Activated B cell treated with CpG ODN at 0.5 μM for 24 hours (primary cell): ENCODE measurements around the gene ADGRF5. TPM values are rescaled to one million over a fixed set of nuclear protein-coding genes. Genes with fewer than 3 reads are reported as not detected.

Source experiments
- ATAC-seq: fragments of 200-7000 bp; cut with Tn5 transposase; one replicate; pipeline ENCODE4 v1.10.0; 2021; ENCODE audit warnings: low read depth, mild to moderate bottlenecking, moderate library complexity
- CTCF ChIA-PET: fragments of 350-600 bp; sonication (Branson Sonifier 250); formaldehyde crosslinking; loops from one replicate; lab custom pipeline; 2021; ENCODE audit warnings: antibody characterized with exemption; lab: Charles Lee
- POLR2A ChIA-PET: fragments of 350-600 bp; sonication (Branson Sonifier 250); formaldehyde crosslinking; loops from one replicate; lab custom pipeline; 2021; ENCODE audit warnings: antibody characterized with exemption; lab: Charles Lee
- DNase-seq: peaks from one replicate; pipeline ENCODE4 v3.0.0; 2022
- H3K27ac Mint-ChIP-seq: one replicate; pipeline ENCODE4 v1.8.0; 2020; ENCODE audit warnings: mixed read lengths
- H3K27me3 Mint-ChIP-seq: one replicate; pipeline ENCODE4 v1.8.0; 2021; ENCODE audit warnings: mixed read lengths
- H3K36me3 Mint-ChIP-seq: one replicate; pipeline ENCODE4 v1.8.0; 2021; ENCODE audit warnings: low read depth, mixed read lengths
- H3K4me1 Mint-ChIP-seq: one replicate; pipeline ENCODE4 v1.8.0; 2021; ENCODE audit warnings: mixed read lengths
- H3K4me3 Mint-ChIP-seq: one replicate; pipeline ENCODE4 v1.8.0; 2020; ENCODE audit warnings: mild to moderate bottlenecking, mixed read lengths
- H3K9me3 Mint-ChIP-seq: one replicate; pipeline ENCODE4 v1.8.0; 2020; ENCODE audit warnings: mixed read lengths
- CTCF ChIP-seq: fragments of 200-600 bp; IDR thresholded peaks from one replicate; pipeline ENCODE4 v1.8.0; 2022; ENCODE audit warnings: antibody characterized with exemption, mild to moderate bottlenecking
- intact Hi-C: fragments of 100-400 bp; cut with micrococcal nuclease; formaldehyde crosslinking; loops from one replicate; pipeline ENCODE4 v1.15.1; 2024
- total RNA-seq: library from RNA; stranded (reverse); gene quantifications from 2 replicates; pipeline ENCODE4 v1.2.3, GENCODE V29; 2022

Gene ADGRF5
- total RNA-seq = not detected in 2 replicates

- no peaks in the 10 kb centered on the region for H3K4me1 Mint-ChIP-seq
- intact Hi-C loops = no loop called here
- CTCF ChIA-PET = no interaction called here
Observed at GRCh38 chr6:46921731-46922130, at the start of gene ADGRF5. ADGRF5 (minus strand) TSS chr6:46921938; CDS start chr6:46906762, 15,176 bp downstream.

GRCh38 chr6:46969206-46969605 lies 47.5 kb upstream of the ADGRF5 start:
- POLR2A ChIA-PET = no interaction called here
- peaks cover 2% of the 10 kb centered on the region for H3K27me3 Mint-ChIP-seq
- H3K27ac Mint-ChIP-seq = no peak overlapping the region
- no peaks in the 10 kb centered on the region for H3K36me3 Mint-ChIP-seq
- no peaks in the 10 kb centered on the region for H3K4me1 Mint-ChIP-seq
- H3K4me3 Mint-ChIP-seq = no peak overlapping the region
- DNase-seq = no peak
- no peak for ATAC-seq
- CTCF ChIA-PET = no interaction called here
- TF ChIP-seq CTCF = no peak
- intact Hi-C loops = no loop called here
- H3K9me3 Mint-ChIP-seq = no peaks in the 10 kb centered on the region

More at GRCh38 chr6:46921731-46922130, at the start of gene ADGRF5:
- H3K36me3 Mint-ChIP-seq = no peaks in the 10 kb centered on the region
- no peak within 1 kb of the TSS for H3K4me3 Mint-ChIP-seq
- no peak for DNase-seq
- H3K9me3 Mint-ChIP-seq = no peaks in the 10 kb centered on the region
- no peak within 1 kb of the TSS for H3K27ac Mint-ChIP-seq
- no peak for TF ChIP-seq CTCF
- ATAC-seq = no peak
- no peaks in the 10 kb centered on the region for H3K27me3 Mint-ChIP-seq
- POLR2A ChIA-PET = no interaction called here

DNA sequence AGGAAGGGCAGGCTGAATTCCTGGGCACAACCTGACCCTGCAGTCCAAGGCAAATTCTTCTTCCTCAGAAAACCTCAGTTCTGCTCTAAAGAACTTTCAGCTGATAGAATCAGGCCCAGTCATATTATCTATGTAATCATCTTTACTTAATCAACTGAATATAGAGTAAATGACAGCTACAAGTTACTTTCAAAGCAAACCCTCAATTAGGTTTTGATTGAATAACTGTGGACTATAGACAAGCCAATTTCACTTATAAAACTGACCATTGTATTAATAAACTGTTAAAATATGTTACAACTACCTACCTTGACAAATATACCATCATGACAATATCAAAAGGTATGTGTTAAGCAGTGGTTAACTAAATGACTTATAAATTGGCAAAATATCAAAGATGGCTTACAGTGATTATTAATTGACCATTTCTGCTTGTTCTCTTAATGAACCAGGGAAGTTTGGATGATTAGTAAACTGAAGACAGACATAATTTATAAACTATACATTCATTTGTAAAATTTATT lies 46.1 kb upstream of the ADGRF5 start:
- H3K27me3 Mint-ChIP-seq = no peaks in the 10 kb centered on the region
- POLR2A ChIA-PET = no interaction called here
- no peak for ATAC-seq
- CTCF ChIA-PET = no interaction called here
- no peak for TF ChIP-seq CTCF
- intact Hi-C loops = no loop called here
- H3K4me1 Mint-ChIP-seq = no peaks in the 10 kb centered on the region
- H3K36me3 Mint-ChIP-seq = no peaks in the 10 kb centered on the region
- DNase-seq = no peak
- no peak overlapping the region for H3K27ac Mint-ChIP-seq
- H3K9me3 Mint-ChIP-seq = no peaks in the 10 kb centered on the region
- H3K4me3 Mint-ChIP-seq = no peak overlapping the region

DNA sequence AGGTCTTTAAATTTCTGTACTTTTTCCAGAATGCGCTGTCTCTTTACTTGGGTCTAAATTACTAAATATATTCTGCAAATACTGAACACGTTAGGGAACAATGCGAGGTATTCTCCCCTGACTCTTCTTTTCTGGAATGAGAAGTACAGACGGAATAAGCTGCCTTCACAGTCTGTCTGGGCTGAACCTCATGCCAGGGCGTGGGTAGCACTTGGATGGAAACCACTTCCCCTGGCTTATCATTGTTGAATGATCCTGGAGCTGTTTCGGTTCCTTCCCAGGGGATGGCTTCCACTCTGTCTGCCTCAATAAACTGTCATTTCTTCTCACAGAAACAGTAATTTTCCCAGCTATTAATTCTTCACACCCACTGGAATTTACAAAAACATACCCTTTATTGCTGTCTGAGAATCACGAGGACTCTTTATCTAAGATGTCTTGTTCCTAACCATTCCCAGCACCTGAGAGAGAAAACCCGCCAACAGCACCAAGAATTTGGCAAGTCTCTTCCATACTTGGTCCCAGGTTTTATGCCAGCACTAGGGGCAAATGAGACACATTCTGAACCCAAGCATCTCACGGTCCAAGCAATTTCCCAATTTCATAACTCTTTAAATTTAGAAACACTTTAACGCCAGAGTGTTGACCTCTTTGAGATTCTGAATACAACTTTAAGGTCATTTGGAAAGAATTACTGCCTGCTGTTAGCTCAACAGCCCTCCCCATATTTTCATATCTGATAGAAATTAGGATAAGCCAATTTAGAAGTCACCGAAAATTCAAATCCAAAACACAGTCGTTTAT lies 43.2 kb upstream of the ADGRF5 start:
- TF ChIP-seq CTCF = no peak
- Mint-ChIP-seq H3K4me3 (no peak overlapping the region), H3K27me3 (no peaks in the 10 kb centered on the region), H3K36me3 (no peaks in the 10 kb centered on the region), H3K27ac (no peak overlapping the region), H3K4me1 (no peaks in the 10 kb centered on the region), H3K9me3 (no peaks in the 10 kb centered on the region)
- DNase-seq = no peak
- ChIA-PET CTCF (no interaction called here), POLR2A (no interaction called here)
- intact Hi-C loops = no loop called here
- no peak for ATAC-seq

DNA sequence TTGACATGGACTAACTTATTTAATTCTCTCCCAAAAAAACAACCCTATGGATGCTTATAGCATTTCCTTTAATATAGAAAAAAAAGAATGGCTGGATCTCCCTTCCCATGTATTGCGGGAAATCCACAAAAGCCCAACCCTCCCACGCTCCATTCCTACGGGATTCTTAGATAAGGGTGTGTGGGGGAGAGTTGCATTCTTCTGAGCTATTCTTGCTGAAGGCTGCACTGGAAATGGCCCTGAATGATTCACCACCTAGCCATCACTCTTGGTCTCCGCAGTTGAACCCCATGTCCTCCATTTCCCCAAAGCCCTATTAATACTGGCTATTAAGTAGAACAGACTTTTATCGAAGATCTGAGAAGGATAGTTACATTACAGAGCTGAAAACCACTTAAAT lies 41.9 kb upstream of the ADGRF5 start:
- DNase-seq (no peak), ATAC-seq (no peak)
- no peak for TF ChIP-seq CTCF
- intact Hi-C loops = no loop called here
- CTCF ChIA-PET = no interaction called here
- H3K9me3 Mint-ChIP-seq = no peaks in the 10 kb centered on the region
- H3K36me3 Mint-ChIP-seq = no peaks in the 10 kb centered on the region
- POLR2A ChIA-PET = no interaction called here
- no peaks in the 10 kb centered on the region for H3K4me1 Mint-ChIP-seq
- H3K27me3 Mint-ChIP-seq = no peaks in the 10 kb centered on the region
- no peak overlapping the region for H3K27ac Mint-ChIP-seq
- no peak overlapping the region for H3K4me3 Mint-ChIP-seq
